ENCODE results near the gene ABHD10. TPM values are rescaled to one million over a fixed set of nuclear protein-coding genes. Genes with fewer than 3 reads are reported as not detected.

The ABHD10 gene
- 41.0 and 42.9 TPM in 2 replicates for total RNA-seq

GRCh38 chr3:111978583-111979433 is at the start of gene ABHD10:
Gene ABHD10 (plus strand): TSS chr3:111979026. CDS start chr3:111979062, 36 bp downstream.

GRCh38 chr3:111998636-111999483 is 20.0 kb downstream of the ABHD10 start, which contains the start of gene TAGLN3:
Gene TAGLN3 (plus strand): TSS chr3:111998922. CDS start chr3:111999423, 501 bp downstream.

DNA sequence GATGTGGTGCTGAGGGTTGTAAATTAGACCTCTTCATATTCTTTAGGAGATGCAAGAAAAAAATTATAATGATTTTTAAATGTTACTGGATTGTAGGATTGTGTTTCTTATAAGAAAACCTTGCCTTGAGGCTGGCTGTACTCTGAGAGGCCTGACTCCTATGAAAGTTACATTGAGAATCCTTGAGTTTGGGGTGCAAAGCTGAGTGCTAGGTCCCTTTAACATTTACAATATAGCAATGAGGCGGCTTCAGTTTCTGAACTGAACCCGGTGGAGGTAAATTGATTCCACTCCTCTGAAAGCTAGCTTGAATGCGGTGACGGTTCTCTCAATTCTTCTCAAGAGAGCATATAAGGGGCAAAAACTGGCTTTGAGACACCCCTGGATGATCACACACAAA is 55.6 kb downstream of the ABHD10 start, which contains the start of gene TMPRSS7:
TSS of gene TMPRSS7 (plus strand) at position 301 of the 400 bp plus-strand sequence. CDS start 110 bp downstream, outside the sequence.

Other genes starting within 250 kb of the ABHD10 start
- gene PHLDB2, start 119.8 kb upstream of the ABHD10 start, total RNA-seq: 23.4 and 29.6 TPM in 2 replicates
- gene TAGLN3, start 19.9 kb downstream of the ABHD10 start, total RNA-seq: 0.87 and 0.99 TPM in 2 replicates
- gene TMPRSS7, start 55.7 kb downstream of the ABHD10 start, total RNA-seq: not detected in 2 replicates
- gene C3orf52, start 107.4 kb downstream of the ABHD10 start, total RNA-seq: 1.5 and 1.8 TPM in 2 replicates
- not detected in 2 replicates for gene GCSAM, start 154.2 kb downstream of the ABHD10 start, total RNA-seq